ENCODE data around the gene XPR1.

The XPR1 gene

DNA sequence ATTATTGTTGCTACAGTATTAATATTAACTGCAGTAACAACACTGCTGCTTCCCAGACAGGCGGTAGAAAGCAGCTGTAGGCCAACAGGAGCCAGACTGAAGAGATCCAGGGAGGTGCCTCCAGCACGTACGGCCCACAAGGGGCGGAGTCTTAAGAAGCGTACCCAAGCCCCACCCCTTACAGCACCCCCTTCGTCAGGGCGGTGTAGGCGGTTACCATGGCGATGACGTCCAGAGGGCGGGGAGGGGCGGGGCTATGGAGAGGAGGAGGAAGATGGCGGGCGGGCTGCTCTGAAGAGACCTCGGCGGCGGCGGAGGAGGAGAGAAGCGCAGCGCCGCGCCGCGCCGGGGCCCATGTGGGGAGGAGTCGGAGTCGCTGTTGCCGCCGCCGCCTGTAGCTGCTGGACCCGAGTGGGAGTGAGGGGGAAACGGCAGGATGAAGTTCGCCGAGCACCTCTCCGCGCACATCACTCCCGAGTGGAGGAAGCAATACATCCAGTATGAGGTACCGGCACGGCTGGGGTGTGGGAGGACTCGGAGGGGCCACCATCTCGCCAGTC is at the start of gene XPR1:
TSS of gene XPR1 (plus strand) at position 257 of the 560 bp plus-strand sequence. CDS start at position 437, 180 bp downstream.
- TF ChIP-seq, protein P1, sequence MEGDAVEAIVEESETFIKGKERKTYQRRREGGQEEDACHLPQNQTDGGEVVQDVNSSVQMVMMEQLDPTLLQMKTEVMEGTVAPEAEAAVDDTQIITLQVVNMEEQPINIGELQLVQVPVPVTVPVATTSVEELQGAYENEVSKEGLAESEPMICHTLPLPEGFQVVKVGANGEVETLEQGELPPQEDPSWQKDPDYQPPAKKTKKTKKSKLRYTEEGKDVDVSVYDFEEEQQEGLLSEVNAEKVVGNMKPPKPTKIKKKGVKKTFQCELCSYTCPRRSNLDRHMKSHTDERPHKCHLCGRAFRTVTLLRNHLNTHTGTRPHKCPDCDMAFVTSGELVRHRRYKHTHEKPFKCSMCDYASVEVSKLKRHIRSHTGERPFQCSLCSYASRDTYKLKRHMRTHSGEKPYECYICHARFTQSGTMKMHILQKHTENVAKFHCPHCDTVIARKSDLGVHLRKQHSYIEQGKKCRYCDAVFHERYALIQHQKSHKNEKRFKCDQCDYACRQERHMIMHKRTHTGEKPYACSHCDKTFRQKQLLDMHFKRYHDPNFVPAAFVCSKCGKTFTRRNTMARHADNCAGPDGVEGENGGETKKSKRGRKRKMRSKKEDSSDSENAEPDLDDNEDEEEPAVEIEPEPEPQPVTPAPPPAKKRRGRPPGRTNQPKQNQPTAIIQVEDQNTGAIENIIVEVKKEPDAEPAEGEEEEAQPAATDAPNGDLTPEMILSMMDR (IDR thresholded peaks at IDR 0.05): peak; percentile 44
- Histone ChIP-seq H3K36me3 (ENCODE audit: control insufficient read depth, insufficient read depth, low read length) (no peaks in the 10 kb centered on the region), H3K4me3 (ENCODE audit: low read depth, low read length) (peak within 1 kb of the TSS; percentile 80), H3K27me3 (ENCODE audit: control insufficient read depth, insufficient read depth, low read length) (no peaks in the 10 kb centered on the region), H2AFZ (peak within 1 kb of the TSS; percentile 76), H3K27ac (peak within 1 kb of the TSS; percentile 85), H3K79me2 (peaks cover 9% of the 10 kb centered on the region), H3K4me1 (no peaks in the 10 kb centered on the region), H3K4me2 (ENCODE audit: low read length) (peak within 1 kb of the TSS; percentile 66), H3K9me3 (ENCODE audit: control insufficient read depth, low read length) (no peaks in the 10 kb centered on the region), H3K9ac (peak within 1 kb of the TSS; percentile 61)

DNA sequence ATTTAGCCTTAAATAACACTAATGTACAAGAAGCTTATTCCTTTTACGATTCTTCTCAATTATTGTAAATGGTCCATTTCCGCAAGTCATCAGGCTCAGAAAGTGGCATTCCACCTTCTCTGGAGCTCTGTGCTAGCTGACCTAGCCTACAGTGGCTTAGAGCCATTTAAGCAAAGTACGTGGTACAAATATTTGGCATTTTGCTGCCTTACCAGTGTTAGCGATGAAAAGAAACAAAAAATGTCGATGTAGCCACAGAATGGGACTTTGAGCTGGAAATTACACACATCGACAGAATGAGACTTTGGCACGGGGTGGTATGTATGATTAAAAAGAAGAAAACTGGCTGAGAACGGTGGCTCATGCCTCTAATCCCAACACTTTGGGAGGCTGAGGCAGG is 47.0 kb upstream of the XPR1 start:
- Histone ChIP-seq H2AFZ (no peak overlapping the region), H3K27me3 (ENCODE audit: control insufficient read depth, insufficient read depth, low read length) (no peaks in the 10 kb centered on the region), H3K27ac (no peak overlapping the region), H3K36me3 (ENCODE audit: control insufficient read depth, insufficient read depth, low read length) (no peaks in the 10 kb centered on the region), H3K4me2 (ENCODE audit: low read length) (no peak overlapping the region), H3K9ac (no peak overlapping the region), H3K9me3 (ENCODE audit: control insufficient read depth, low read length) (no peaks in the 10 kb centered on the region), H3K79me2 (no peaks in the 10 kb centered on the region), H3K4me1 (peaks cover 10% of the 10 kb centered on the region), H3K4me3 (ENCODE audit: low read depth, low read length) (no peak overlapping the region)
- TF ChIP-seq, protein P1 (IDR thresholded peaks at IDR 0.05): no peak

DNA sequence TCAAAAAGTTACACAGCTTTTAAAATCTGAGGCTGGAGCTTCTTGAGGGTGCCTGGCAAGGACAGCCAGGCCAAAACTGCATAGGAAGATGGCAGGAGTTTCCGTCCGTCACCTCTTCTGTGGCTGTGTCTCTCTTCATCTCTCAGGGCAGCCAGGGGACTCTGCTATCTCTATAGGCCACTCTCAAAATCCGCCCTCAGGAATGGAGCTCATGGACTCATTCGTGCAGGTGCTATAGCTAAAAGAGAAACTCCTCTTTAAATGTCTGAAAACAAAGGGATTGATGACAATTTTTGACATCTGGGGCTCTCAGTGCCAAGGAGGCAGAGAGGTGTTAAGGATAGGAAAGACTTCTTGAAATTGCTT is 45.8 kb upstream of the XPR1 start:
- TF ChIP-seq, protein P1 (IDR thresholded peaks at IDR 0.05): no peak
- H3K36me3 ChIP-seq (ENCODE audit: control insufficient read depth, insufficient read depth, low read length): no peaks in the 10 kb centered on the region
- H3K27me3 ChIP-seq (ENCODE audit: control insufficient read depth, insufficient read depth, low read length): no peaks in the 10 kb centered on the region
- no peak overlapping the region for H3K9ac ChIP-seq
- peak overlapping the region; percentile 28 for H3K4me2 ChIP-seq (ENCODE audit: low read length)
- no peak overlapping the region for H3K4me3 ChIP-seq (ENCODE audit: low read depth, low read length)
- no peaks in the 10 kb centered on the region for H3K79me2 ChIP-seq
- H3K27ac ChIP-seq: peak overlapping the region; percentile 56
- H2AFZ ChIP-seq: peak overlapping the region; percentile 69
- H3K4me1 ChIP-seq: peaks cover 4% of the 10 kb centered on the region
- no peaks in the 10 kb centered on the region for H3K9me3 ChIP-seq (ENCODE audit: control insufficient read depth, low read length)

DNA sequence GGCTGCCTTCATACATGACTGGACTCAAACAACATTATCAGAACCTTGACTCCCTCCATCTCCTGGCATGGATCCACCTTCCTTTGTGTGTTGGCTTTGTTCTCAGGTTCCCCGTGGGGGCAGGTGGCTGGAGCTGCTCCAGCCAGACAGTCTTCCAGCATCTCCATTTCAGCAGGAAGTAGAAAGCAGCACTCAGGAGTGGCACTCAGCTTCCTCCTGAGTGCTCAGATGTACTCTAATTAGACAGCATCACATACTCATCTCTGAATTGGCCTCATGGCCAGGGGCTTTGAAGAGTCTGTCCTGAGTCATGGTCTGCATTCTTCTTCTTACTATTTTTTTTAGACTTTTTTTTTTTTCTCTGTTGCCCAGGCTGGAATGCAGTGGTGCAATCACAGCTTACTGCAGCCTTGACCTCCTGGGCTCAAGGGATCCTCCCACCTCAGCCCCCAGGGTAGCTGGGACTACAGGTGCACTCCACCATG is 45.1 kb upstream of the XPR1 start:
- H3K9ac ChIP-seq: no peak overlapping the region
- H3K9me3 ChIP-seq (ENCODE audit: control insufficient read depth, low read length): no peaks in the 10 kb centered on the region
- no peak overlapping the region for H2AFZ ChIP-seq
- no peaks in the 10 kb centered on the region for H3K36me3 ChIP-seq (ENCODE audit: control insufficient read depth, insufficient read depth, low read length)
- H3K4me3 ChIP-seq (ENCODE audit: low read depth, low read length): no peak overlapping the region
- H3K4me2 ChIP-seq (ENCODE audit: low read length): peak overlapping the region; percentile 28
- H3K27me3 ChIP-seq (ENCODE audit: control insufficient read depth, insufficient read depth, low read length): no peaks in the 10 kb centered on the region
- no peaks in the 10 kb centered on the region for H3K79me2 ChIP-seq
- TF ChIP-seq, protein P1 (IDR thresholded peaks at IDR 0.05): no peak
- H3K27ac ChIP-seq: peak overlapping the region; percentile 56
- H3K4me1 ChIP-seq: peaks cover 4% of the 10 kb centered on the region

DNA sequence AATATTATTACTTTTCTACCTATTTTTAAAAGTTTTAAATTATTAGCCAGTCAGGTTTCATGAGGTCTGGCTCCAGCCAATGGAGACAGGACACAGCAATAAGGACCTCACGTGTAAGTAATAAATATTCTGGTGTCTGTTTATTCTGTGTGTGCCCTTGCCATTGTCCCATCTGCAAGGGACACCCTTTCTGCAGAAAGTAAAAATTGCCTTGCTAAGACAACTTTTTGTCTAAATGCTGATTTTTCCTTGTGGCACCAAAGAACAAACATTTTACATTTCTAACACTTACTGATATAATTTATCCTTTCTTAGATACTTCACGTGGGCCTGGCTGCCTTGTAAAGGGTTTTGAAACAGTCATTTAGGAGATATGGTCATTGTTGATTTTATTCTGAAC is 43.7 kb upstream of the XPR1 start:
- no peaks in the 10 kb centered on the region for H3K36me3 ChIP-seq (ENCODE audit: control insufficient read depth, insufficient read depth, low read length)
- TF ChIP-seq, protein P1 (IDR thresholded peaks at IDR 0.05): no peak

More for the DNA sequence above, 43.7 kb upstream of the XPR1 start:
- no peak overlapping the region for H3K9ac ChIP-seq
- H3K27me3 ChIP-seq (ENCODE audit: control insufficient read depth, insufficient read depth, low read length): no peaks in the 10 kb centered on the region
- H3K9me3 ChIP-seq (ENCODE audit: control insufficient read depth, low read length): no peaks in the 10 kb centered on the region
- H3K79me2 ChIP-seq: no peaks in the 10 kb centered on the region
- no peak overlapping the region for H3K4me2 ChIP-seq (ENCODE audit: low read length)
- no peak overlapping the region for H3K4me3 ChIP-seq (ENCODE audit: low read depth, low read length)
- peaks cover 4% of the 10 kb centered on the region for H3K4me1 ChIP-seq
- H3K27ac ChIP-seq: no peak overlapping the region
- H2AFZ ChIP-seq: no peak overlapping the region
